Measurements from ENCODE around the gene CENPC.

Gene CENPC

GRCh38 chr4:67581913-67582312 is 36.6 kb upstream of the CENPC start:
- no peak for ATAC-seq
- TF ChIP-seq ISL1 (CRISPR knock-in tag; IDR thresholded peaks at IDR 0.05) (no peak), TSHZ2 (CRISPR knock-in tag; IDR thresholded peaks at IDR 0.05) (no peak), ZNF70 (CRISPR knock-in tag; IDR thresholded peaks at IDR 0.05) (no peak), SNAI2 (CRISPR knock-in tag; IDR thresholded peaks at IDR 0.05) (no peak), ARNTL (CRISPR knock-in tag; IDR thresholded peaks at IDR 0.05; ENCODE audit: borderline replicate concordance, low read depth) (no peak), CREB5 (CRISPR knock-in tag; IDR thresholded peaks at IDR 0.05; ENCODE audit: low read depth) (no peak), CSRNP3 (CRISPR knock-in tag; IDR thresholded peaks at IDR 0.05) (no peak), ZNF565 (CRISPR knock-in tag; conservative IDR thresholded peaks at IDR 0.05; ENCODE audit: low read depth) (no peak), POU6F1 (CRISPR knock-in tag; IDR thresholded peaks at IDR 0.05; ENCODE audit: borderline replicate concordance, low read depth) (no peak)

GRCh38 chr4:67581208-67581857 is 36.0 kb upstream of the CENPC start:
- TF ChIP-seq ISL1 (CRISPR knock-in tag; IDR thresholded peaks at IDR 0.05) (no peak), OSR1 (CRISPR knock-in tag; IDR thresholded peaks at IDR 0.05) (no peak), SNAI2 (CRISPR knock-in tag; IDR thresholded peaks at IDR 0.05) (no peak), CSDC2 (CRISPR knock-in tag; IDR thresholded peaks at IDR 0.05) (no peak), CSRNP3 (CRISPR knock-in tag; IDR thresholded peaks at IDR 0.05) (no peak)
- ATAC-seq, result no peak

- TF ChIP-seq PPARA (CRISPR knock-in tag; IDR thresholded peaks at IDR 0.05; ENCODE audit: borderline replicate concordance) (no peak), TSHZ2 (CRISPR knock-in tag; IDR thresholded peaks at IDR 0.05) (no peak), ESRRG (CRISPR knock-in tag; IDR thresholded peaks at IDR 0.05) (no peak)
- ATAC-seq, result no peak
Observed at GRCh38 chr4:67580577-67580976, 35.3 kb upstream of the CENPC start.

GRCh38 chr4:67576538-67576937 is 31.2 kb upstream of the CENPC start:
- ATAC-seq, result no peak
- TF ChIP-seq GLIS3 (CRISPR knock-in tag; IDR thresholded peaks at IDR 0.05) (no peak), ZC3H10 (CRISPR knock-in tag; IDR thresholded peaks at IDR 0.05) (no peak), ESRRG (CRISPR knock-in tag; IDR thresholded peaks at IDR 0.05) (no peak), ZNF8 (CRISPR knock-in tag; IDR thresholded peaks at IDR 0.05) (no peak), ZNF565 (CRISPR knock-in tag; conservative IDR thresholded peaks at IDR 0.05; ENCODE audit: low read depth) (no peak), PATZ1 (CRISPR knock-in tag; IDR thresholded peaks at IDR 0.05; ENCODE audit: borderline replicate concordance) (no peak), SNAI2 (CRISPR knock-in tag; IDR thresholded peaks at IDR 0.05) (no peak), CREB5 (CRISPR knock-in tag; IDR thresholded peaks at IDR 0.05; ENCODE audit: low read depth) (no peak)

Measured in SK-N-SH treated with all-trans-retinoic acid at 6 μM for 48 hours (cell line).